ENCODE results near the gene KRT79. TPM values are rescaled to one million over a fixed set of nuclear protein-coding genes. Genes with fewer than 3 reads are reported as not detected.

Gene KRT79
- polyA plus RNA-seq, 1 of the 3 experiments (the other 2 are of a cell fraction) = not detected

DNA sequence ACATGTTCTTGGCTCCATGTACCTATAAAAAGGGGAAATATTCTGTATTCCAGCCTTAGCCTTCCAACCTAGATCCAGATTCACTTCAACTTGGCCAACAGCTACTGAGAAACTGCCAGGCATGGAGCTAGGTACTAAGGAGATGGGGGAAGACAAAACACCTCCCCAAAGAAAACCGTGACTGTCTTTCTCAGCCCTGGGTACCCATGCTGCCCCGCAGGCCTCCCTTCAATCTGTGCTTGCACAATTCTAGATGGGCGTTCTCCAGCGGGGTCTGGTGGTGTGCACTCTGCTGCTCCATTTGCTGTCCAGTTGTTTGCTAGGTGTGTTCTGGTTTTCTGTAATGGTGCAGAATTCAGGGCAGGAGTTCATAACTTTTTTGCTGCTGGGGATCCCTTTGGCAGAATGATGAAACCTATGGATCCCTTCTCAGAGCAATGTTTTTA is 19.4 kb downstream of the KRT79 start:
- no peak for DNase-seq
- Histone ChIP-seq H3K4me1 (ENCODE audit: control insufficient read depth in 1 of 2, insufficient read depth in 2 of 2, low read depth in 1 of 2, low read length in 1 of 2) (no peaks in the 10 kb centered on the region), H2AFZ (ENCODE audit: low read depth) (no peak overlapping the region), H3K36me3 (replicated peaks in 1 of 2; ENCODE audit: control insufficient read depth in 1 of 2, insufficient read depth in 2 of 2, low read length in 1 of 2) (no peaks in the 10 kb centered on the region), H3F3A (replicated peaks; ENCODE audit: insufficient read depth) (no peaks in the 10 kb centered on the region), H4K20me1 (ENCODE audit: insufficient read depth) (no peaks in the 10 kb centered on the region), H3K9ac (no peak overlapping the region), H3K4me2 (no peak overlapping the region), H3K79me2 (ENCODE audit: insufficient read depth) (no peaks in the 10 kb centered on the region), H3K9me2 (no peaks in the 10 kb centered on the region), H3K9me3 (no peaks in the 10 kb centered on the region), H3K27ac (ENCODE audit: low read depth in 2 of 2, low read length in 1 of 2) (no peak overlapping the region), H3K4me3 (ENCODE audit: low read depth in 2 of 2, low read length in 1 of 2) (no peak overlapping the region), H3K27me3 (ENCODE audit: insufficient read depth) (peaks cover 31% of the 10 kb centered on the region)
- TF ChIP-seq, protein P1, sequence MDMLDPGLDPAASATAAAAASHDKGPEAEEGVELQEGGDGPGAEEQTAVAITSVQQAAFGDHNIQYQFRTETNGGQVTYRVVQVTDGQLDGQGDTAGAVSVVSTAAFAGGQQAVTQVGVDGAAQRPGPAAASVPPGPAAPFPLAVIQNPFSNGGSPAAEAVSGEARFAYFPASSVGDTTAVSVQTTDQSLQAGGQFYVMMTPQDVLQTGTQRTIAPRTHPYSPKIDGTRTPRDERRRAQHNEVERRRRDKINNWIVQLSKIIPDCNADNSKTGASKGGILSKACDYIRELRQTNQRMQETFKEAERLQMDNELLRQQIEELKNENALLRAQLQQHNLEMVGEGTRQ (IDR thresholded peaks at IDR 0.05; ENCODE audit: borderline replicate concordance, low read depth, low read length) = no peak
- no peak for TF ChIP-seq FOXM1 (IDR thresholded peaks at IDR 0.05; ENCODE audit: low read depth)
- no peak for TF ChIP-seq ELF1 (IDR thresholded peaks at IDR 0.05)
- TF ChIP-seq EP300 (IDR thresholded peaks at IDR 0.05; ENCODE audit: borderline replicate concordance in 1 of 2, low read depth in 1 of 2, low read length in 1 of 2) = no peak
- TF ChIP-seq EZH2phosphoT487 (IDR thresholded peaks at IDR 0.05; ENCODE audit: borderline replicate concordance, low read depth) = no peak
- no peak for TF ChIP-seq JUND (IDR thresholded peaks at IDR 0.05)
- no peak for TF ChIP-seq NFIC (IDR thresholded peaks at IDR 0.05; ENCODE audit: borderline replicate concordance)
- no peak for TF ChIP-seq CTCF (IDR thresholded peaks at IDR 0.05)
- TF ChIP-seq, protein P2, sequence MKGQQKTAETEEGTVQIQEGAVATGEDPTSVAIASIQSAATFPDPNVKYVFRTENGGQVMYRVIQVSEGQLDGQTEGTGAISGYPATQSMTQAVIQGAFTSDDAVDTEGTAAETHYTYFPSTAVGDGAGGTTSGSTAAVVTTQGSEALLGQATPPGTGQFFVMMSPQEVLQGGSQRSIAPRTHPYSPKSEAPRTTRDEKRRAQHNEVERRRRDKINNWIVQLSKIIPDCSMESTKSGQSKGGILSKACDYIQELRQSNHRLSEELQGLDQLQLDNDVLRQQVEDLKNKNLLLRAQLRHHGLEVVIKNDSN (IDR thresholded peaks at IDR 0.05; ENCODE audit: borderline replicate concordance, low read depth) = no peak
- no peak for TF ChIP-seq ZBTB33 (IDR thresholded peaks at IDR 0.05; ENCODE audit: borderline replicate concordance, low read depth)
- TF ChIP-seq MXI1 (IDR thresholded peaks at IDR 0.05; ENCODE audit: low read depth, low read length) = no peak
- no peak for TF ChIP-seq YY1 (IDR thresholded peaks at IDR 0.05; ENCODE audit: low read depth)
- no peak for TF ChIP-seq GATA2 (CRISPR knock-in tag; IDR thresholded peaks at IDR 0.05)
- TF ChIP-seq SMC3 (IDR thresholded peaks at IDR 0.05; ENCODE audit: low read depth, low read length) = no peak
- CTCF ChIA-PET = no interaction called here
- POLR2A ChIA-PET = no interaction called here
- WGBS (ENCODE audit: low lambda C conversion rate) = 5% methylated on average over 3 of the region's 4 CpGs

Measured in SK-N-SH (cell line).